ENCODE measurements around the gene KRTAP5-5. TPM values are rescaled to one million over a fixed set of nuclear protein-coding genes. Genes with fewer than 3 reads are reported as not detected.

The KRTAP5-5 gene
- polyA plus RNA-seq, 1 donor from 2014 or later: not detected

GRCh38 chr11:1653541-1654387, 24.2 kb downstream of the KRTAP5-5 start:
- Histone ChIP-seq H2AFZ (ENCODE audit: low read depth, low read length) (no peak overlapping the region), H3K9ac (ENCODE audit: low read length) (no peak overlapping the region), H4K20me1 (ENCODE audit: insufficient read depth) (no peaks in the 10 kb centered on the region), H3K9me2 (ENCODE audit: insufficient read depth, low read length) (no peaks in the 10 kb centered on the region), H3K4me3 (ENCODE audit: low read length) (no peak overlapping the region), H3K9me3 (ENCODE audit: low read length) (no peaks in the 10 kb centered on the region), H3K27me3 (ENCODE audit: insufficient read depth, low read depth, low read length) (no peaks in the 10 kb centered on the region), H3K79me2 (replicated peaks; ENCODE audit: insufficient read depth, low read length) (no peaks in the 10 kb centered on the region), H3K4me2 (ENCODE audit: low read length) (no peak overlapping the region), H3K27ac (ENCODE audit: low read length) (no peak overlapping the region), H3F3A (ENCODE audit: insufficient read depth, low read length, poor library complexity, severe bottlenecking) (no peaks in the 10 kb centered on the region), H3K36me3 (ENCODE audit: insufficient read depth, low read length) (no peaks in the 10 kb centered on the region)
- TF ChIP-seq, protein P1, sequence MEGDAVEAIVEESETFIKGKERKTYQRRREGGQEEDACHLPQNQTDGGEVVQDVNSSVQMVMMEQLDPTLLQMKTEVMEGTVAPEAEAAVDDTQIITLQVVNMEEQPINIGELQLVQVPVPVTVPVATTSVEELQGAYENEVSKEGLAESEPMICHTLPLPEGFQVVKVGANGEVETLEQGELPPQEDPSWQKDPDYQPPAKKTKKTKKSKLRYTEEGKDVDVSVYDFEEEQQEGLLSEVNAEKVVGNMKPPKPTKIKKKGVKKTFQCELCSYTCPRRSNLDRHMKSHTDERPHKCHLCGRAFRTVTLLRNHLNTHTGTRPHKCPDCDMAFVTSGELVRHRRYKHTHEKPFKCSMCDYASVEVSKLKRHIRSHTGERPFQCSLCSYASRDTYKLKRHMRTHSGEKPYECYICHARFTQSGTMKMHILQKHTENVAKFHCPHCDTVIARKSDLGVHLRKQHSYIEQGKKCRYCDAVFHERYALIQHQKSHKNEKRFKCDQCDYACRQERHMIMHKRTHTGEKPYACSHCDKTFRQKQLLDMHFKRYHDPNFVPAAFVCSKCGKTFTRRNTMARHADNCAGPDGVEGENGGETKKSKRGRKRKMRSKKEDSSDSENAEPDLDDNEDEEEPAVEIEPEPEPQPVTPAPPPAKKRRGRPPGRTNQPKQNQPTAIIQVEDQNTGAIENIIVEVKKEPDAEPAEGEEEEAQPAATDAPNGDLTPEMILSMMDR (IDR thresholded peaks at IDR 0.05; ENCODE audit: poor library complexity, severe bottlenecking): no peak
- TF ChIP-seq SMC3 (conservative IDR thresholded peaks at IDR 0.05; ENCODE audit: poor library complexity) (no peak), EP300 (conservative IDR thresholded peaks at IDR 0.05; ENCODE audit: poor library complexity, severe bottlenecking) (no peak)

GRCh38 chr11:1654388-1655167, 25.0 kb downstream of the KRTAP5-5 start:
- H3K4me2 ChIP-seq (ENCODE audit: low read length): no peak overlapping the region
- no peak overlapping the region for H3K27ac ChIP-seq (ENCODE audit: low read length)
- no peaks in the 10 kb centered on the region for H3K79me2 ChIP-seq (replicated peaks; ENCODE audit: insufficient read depth, low read length)
- no peaks in the 10 kb centered on the region for H3K27me3 ChIP-seq (ENCODE audit: insufficient read depth, low read depth, low read length)
- no peaks in the 10 kb centered on the region for H3K36me3 ChIP-seq (ENCODE audit: insufficient read depth, low read length)
- no peaks in the 10 kb centered on the region for H3K9me2 ChIP-seq (ENCODE audit: insufficient read depth, low read length)
- H3K9ac ChIP-seq (ENCODE audit: low read length): no peak overlapping the region
- no peaks in the 10 kb centered on the region for H3K9me3 ChIP-seq (ENCODE audit: low read length)
- TF ChIP-seq, protein P1 (IDR thresholded peaks at IDR 0.05; ENCODE audit: poor library complexity, severe bottlenecking): no peak
- TF ChIP-seq MXI1 (conservative IDR thresholded peaks at IDR 0.05; ENCODE audit: poor library complexity, severe bottlenecking): no peak
- no peak for TF ChIP-seq RAD21 (conservative IDR thresholded peaks at IDR 0.05)
- TF ChIP-seq REST (IDR thresholded peaks at IDR 0.05; ENCODE audit: borderline replicate concordance): no peak
- no peak for TF ChIP-seq EZH2 (IDR thresholded peaks at IDR 0.05; ENCODE audit: borderline replicate concordance, insufficient read depth, low read length, poor library complexity, severe bottlenecking)
- TF ChIP-seq TAF1 (IDR thresholded peaks at IDR 0.05; ENCODE audit: low read depth): no peak
- no peak for TF ChIP-seq EP300 (conservative IDR thresholded peaks at IDR 0.05; ENCODE audit: poor library complexity, severe bottlenecking)
- TF ChIP-seq POLR2AphosphoS5 (IDR thresholded peaks at IDR 0.05): no peak
- TF ChIP-seq SMC3 (conservative IDR thresholded peaks at IDR 0.05; ENCODE audit: poor library complexity): no peak
- no peak overlapping the region for H2AFZ ChIP-seq (ENCODE audit: low read depth, low read length)
- H3F3A ChIP-seq (ENCODE audit: insufficient read depth, low read length, poor library complexity, severe bottlenecking): no peaks in the 10 kb centered on the region
- H4K20me1 ChIP-seq (ENCODE audit: insufficient read depth): no peaks in the 10 kb centered on the region
- H3K4me3 ChIP-seq (ENCODE audit: low read length): no peak overlapping the region
